ENCODE measurements around the gene GTF2H2C. TPM values are rescaled to one million over a fixed set of nuclear protein-coding genes. Genes with fewer than 3 reads are reported as not detected.

GTF2H2C gene
- total RNA-seq, 4 donors from 2014 or later, result 5.6 to 77.2 (median 29.4) TPM

DNA sequence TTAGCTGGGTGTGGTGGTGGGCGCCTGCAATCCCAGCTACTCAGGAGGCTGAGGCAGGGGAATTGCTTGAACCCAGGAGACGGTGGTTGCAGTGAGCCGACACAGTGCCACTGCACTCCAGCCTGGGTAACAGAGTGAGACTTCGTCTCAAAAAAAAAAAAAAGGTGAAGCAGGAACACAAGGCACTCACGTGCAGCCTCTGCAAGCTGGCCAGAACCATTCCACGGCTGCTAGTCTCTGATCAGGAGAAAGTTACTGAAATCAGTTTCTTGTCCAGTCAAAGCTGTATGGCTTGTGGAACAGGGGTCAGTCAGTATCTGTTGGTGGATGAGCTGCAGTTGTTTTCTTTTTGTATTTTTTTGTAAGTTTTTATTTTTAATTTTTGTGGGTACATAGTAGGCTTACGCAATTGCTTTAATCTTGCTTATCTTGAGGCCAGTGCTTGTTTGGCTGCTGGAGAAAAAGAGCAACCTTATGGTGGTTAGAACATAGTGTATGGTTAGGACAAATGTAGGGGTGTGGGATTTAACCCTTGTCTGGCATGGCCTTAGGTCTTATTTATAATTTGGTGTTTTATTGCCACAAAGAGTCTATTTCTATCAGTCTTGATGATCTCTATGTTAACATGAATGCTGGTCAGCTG is 32.7 kb upstream of the GTF2H2C start:
- no peak for DNase-seq
- TF ChIP-seq EP300 (IDR thresholded peaks at IDR 0.05; ENCODE audit: low read depth) (no peak), POLR2AphosphoS5 (IDR thresholded peaks at IDR 0.05) (no peak), POLR2A (IDR thresholded peaks at IDR 0.05) (no peak)
- TF ChIP-seq, protein P1, sequence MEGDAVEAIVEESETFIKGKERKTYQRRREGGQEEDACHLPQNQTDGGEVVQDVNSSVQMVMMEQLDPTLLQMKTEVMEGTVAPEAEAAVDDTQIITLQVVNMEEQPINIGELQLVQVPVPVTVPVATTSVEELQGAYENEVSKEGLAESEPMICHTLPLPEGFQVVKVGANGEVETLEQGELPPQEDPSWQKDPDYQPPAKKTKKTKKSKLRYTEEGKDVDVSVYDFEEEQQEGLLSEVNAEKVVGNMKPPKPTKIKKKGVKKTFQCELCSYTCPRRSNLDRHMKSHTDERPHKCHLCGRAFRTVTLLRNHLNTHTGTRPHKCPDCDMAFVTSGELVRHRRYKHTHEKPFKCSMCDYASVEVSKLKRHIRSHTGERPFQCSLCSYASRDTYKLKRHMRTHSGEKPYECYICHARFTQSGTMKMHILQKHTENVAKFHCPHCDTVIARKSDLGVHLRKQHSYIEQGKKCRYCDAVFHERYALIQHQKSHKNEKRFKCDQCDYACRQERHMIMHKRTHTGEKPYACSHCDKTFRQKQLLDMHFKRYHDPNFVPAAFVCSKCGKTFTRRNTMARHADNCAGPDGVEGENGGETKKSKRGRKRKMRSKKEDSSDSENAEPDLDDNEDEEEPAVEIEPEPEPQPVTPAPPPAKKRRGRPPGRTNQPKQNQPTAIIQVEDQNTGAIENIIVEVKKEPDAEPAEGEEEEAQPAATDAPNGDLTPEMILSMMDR (IDR thresholded peaks at IDR 0.05), result no peak
- Histone ChIP-seq H3K9me3 (no peaks in the 10 kb centered on the region), H3K27me3 (no peaks in the 10 kb centered on the region), H3K36me3 (no peaks in the 10 kb centered on the region), H3K27ac (no peak overlapping the region), H3K4me1 (peaks cover 3 to 37% (median 8%) of the 10 kb centered on the region in 4 donors), H3K4me3 (no peak overlapping the region)
- intact Hi-C loops (cut with DNase I; ENCODE audit: low total_unique reads), result no loop called here
- 88 to 100% methylated on average over 1 to 7 of the region's 7 CpGs for WGBS, 2 donors (ENCODE audit: low coverage in 1 of 2)
- in situ Hi-C loops (cut with MboI; ENCODE audit: low pct_ligation_motif_present in 1 of 4, low pct_unique_long_range_greater_than_20kb in 1 of 4, low sequenced_read_pairs in 3 of 4), result no loop called here

DNA sequence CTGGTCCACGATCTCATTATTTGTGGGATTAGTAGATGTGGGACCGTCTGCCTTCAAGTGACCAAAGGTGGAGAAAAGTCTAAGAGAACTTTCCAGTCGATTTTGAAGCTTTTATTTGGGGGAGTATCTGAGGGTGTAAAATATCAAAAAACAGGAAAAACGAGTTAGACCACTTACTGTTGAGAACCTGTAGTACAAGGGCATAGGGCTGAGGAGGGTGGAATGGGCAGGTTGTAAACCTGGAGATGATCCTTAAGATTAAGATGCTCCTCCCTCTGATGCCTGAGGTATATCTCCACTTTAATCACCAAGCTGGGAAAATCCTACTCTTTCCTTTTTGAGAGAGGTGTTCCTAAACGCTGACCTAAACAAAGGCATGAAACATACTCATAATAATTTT is 32.0 kb upstream of the GTF2H2C start:
- TF ChIP-seq, protein P1 (IDR thresholded peaks at IDR 0.05), result no peak
- no peak for TF ChIP-seq POLR2AphosphoS5 (IDR thresholded peaks at IDR 0.05)
- TF ChIP-seq POLR2A (IDR thresholded peaks at IDR 0.05), result no peak
- no peak for TF ChIP-seq EP300 (IDR thresholded peaks at IDR 0.05; ENCODE audit: low read depth)

DNA sequence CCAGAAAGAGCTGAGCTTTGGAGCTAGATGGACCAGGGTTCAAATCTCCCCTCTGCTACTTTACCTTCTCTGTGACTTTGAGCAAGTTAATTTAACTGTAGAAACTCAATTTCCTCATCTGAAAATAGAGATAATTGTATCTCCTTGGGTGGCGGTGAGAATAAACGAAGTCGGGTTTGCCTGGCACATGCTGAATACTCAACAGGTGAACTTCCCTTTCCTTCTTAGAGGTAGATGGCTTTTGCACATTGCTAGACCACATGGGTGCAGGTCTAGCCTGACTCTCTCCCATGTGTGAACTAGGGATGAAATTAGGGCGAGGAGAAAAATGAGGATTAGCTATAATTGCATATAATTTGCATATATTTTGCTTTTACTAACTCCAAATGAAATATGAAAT is 31.4 kb upstream of the GTF2H2C start:
- in situ Hi-C loops (cut with MboI; ENCODE audit: low pct_ligation_motif_present in 1 of 4, low pct_unique_long_range_greater_than_20kb in 1 of 4, low sequenced_read_pairs in 3 of 4), result no loop called here

More for the DNA sequence above, 32.0 kb upstream of the GTF2H2C start:
- intact Hi-C loops (cut with DNase I; ENCODE audit: low total_unique reads) (no loop called here), in situ Hi-C loops (cut with MboI; ENCODE audit: low pct_ligation_motif_present in 1 of 4, low pct_unique_long_range_greater_than_20kb in 1 of 4, low sequenced_read_pairs in 3 of 4) (no loop called here)
- Histone ChIP-seq H3K27ac (peak overlapping the region in 1 of 4 donors; percentile 33), H3K9me3 (no peaks in the 10 kb centered on the region), H3K36me3 (no peaks in the 10 kb centered on the region), H3K4me3 (no peak overlapping the region), H3K4me1 (peaks cover 3 to 37% (median 8%) of the 10 kb centered on the region in 4 donors), H3K27me3 (no peaks in the 10 kb centered on the region)
- WGBS, 2 donors (ENCODE audit: low coverage in 1 of 2), result 52 to 55% methylated on average over 5 of the region's 5 CpGs
- DNase-seq, result no peak

DNA sequence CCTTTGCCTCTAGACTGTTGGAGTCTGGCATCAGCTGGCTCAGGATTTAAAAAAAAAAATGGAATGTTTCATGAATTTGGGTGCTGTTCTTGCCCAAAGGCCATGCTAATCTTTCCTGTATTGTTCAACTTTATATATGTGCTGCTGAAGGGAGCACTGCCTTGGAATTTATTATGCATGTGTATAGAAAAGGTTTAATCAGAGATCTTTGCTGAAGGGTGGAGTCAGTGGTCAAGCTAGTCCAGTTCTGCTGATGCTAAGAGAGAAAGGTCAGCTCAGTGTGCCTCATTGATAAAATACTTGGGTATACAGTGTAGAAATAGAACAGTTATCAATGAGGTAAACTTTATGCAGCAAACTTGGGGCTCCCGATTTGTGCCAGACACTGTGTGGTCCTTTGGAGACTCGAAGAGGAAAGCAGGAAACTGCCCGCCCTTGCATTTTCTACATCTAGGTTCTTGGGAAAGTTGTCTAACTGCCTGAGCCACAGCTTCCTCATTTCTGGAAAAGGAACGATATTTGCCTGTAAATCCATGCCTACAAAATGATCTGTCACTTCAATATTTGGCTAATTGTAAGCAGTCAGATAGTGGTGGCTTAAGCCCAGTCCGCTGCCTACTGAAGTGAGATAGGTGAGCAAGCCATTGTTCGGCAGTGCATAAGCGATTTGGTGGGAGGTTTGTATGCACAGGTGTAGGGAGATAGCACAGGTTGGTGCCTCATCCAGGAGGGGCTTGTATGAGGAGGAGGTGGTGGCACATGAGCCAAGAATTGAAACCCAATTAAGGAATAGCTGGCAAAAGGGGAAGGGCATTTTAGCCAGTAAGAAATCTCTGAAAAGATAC is 29.2 kb upstream of the GTF2H2C start:
- Histone ChIP-seq H3K4me1 (peaks cover 0 to 21% (median 7%) of the 10 kb centered on the region in 4 donors), H3K4me3 (no peak overlapping the region), H3K27ac (peak overlapping the region in 1 of 4 donors; percentile 44), H3K27me3 (no peaks in the 10 kb centered on the region), H3K9me3 (no peaks in the 10 kb centered on the region), H3K36me3 (no peaks in the 10 kb centered on the region)
- in situ Hi-C loops (cut with MboI; ENCODE audit: low pct_ligation_motif_present in 1 of 4, low pct_unique_long_range_greater_than_20kb in 1 of 4, low sequenced_read_pairs in 3 of 4), result no loop called here
- no peak for DNase-seq
- intact Hi-C loops (cut with DNase I; ENCODE audit: low total_unique reads), result no loop called here
- 55 to 57% methylated on average over 4 to 7 of the region's 7 CpGs for WGBS, 2 donors (ENCODE audit: low coverage in 1 of 2)
- TF ChIP-seq, protein P1 (IDR thresholded peaks at IDR 0.05), result no peak
- no peak for TF ChIP-seq POLR2A (IDR thresholded peaks at IDR 0.05)
- no peak for TF ChIP-seq EP300 (IDR thresholded peaks at IDR 0.05; ENCODE audit: low read depth)

More for the DNA sequence above, 31.4 kb upstream of the GTF2H2C start:
- Histone ChIP-seq H3K4me1 (peaks cover 3 to 37% (median 8%) of the 10 kb centered on the region in 4 donors), H3K27me3 (no peaks in the 10 kb centered on the region), H3K36me3 (no peaks in the 10 kb centered on the region), H3K4me3 (no peak overlapping the region), H3K9me3 (no peaks in the 10 kb centered on the region), H3K27ac (no peak overlapping the region)
- 89 to 95% methylated on average over 4 of the region's 4 CpGs for WGBS, 2 donors (ENCODE audit: low coverage in 1 of 2)
- intact Hi-C loops (cut with DNase I; ENCODE audit: low total_unique reads), result no loop called here
- DNase-seq, result no peak
- no peak for TF ChIP-seq POLR2AphosphoS5 (IDR thresholded peaks at IDR 0.05)
- TF ChIP-seq POLR2A (IDR thresholded peaks at IDR 0.05), result no peak
- no peak for TF ChIP-seq EP300 (IDR thresholded peaks at IDR 0.05; ENCODE audit: low read depth)
- TF ChIP-seq, protein P1 (IDR thresholded peaks at IDR 0.05), result no peak

All from transverse colon (tissue), 4 donors.